ENCODE results near the gene LGALS7.
"Not testable (repeated sequence)": the region's sequence is repeated elsewhere in the genome, so short reads cannot be mapped to it uniquely, and the experiment has no call there.

The LGALS7 gene

DNA sequence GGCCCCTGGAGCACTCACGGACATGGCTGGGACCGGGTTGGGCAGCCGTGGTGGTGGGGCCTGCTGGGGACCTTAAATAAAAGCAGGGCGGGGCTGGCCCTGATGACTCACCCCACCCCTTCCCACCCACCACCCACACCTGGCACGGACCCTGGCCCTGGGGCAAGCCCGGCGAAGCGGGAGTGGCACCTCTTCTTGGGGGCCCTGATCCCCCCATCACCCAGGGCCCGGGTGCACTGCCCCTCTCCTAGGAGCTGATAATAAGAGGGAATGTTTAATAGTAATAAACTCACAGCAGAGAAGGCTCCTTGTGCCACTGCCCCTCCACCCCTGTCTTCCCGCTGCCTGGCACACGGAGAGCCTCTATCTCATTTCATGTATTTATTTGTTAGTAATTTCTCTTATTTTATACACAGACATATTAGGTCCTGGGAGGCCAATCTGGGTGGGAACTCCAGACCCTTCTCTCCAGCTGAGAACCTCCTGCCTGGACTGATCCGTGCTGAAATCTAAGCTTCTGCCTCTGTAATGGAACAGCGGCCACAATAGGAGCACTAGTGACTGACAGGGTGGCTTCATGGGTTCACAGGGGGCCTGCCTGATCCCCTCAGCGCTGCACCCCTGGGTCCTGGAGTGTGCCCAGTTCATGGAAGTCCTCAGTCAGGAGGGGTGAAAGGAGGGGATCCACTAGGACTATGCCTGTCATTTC, at the start of gene LGALS7:
TSS of gene LGALS7 (minus strand) at position 49 of the 709 bp plus-strand sequence. CDS start at position 24, 25 bp downstream.
- no peaks in the 10 kb centered on the region for H3K4me1 ChIP-seq (ENCODE audit: control insufficient read depth, insufficient read depth, low read length, unreplicated experiment)
- no peaks in the 10 kb centered on the region for H3K79me2 ChIP-seq (ENCODE audit: control insufficient read depth, insufficient read depth, low read length, unreplicated experiment)
- no peak within 1 kb of the TSS for H2AFZ ChIP-seq (ENCODE audit: low read length, unreplicated experiment)
- no peak within 1 kb of the TSS for H3K4me3 ChIP-seq (ENCODE audit: low read depth, low read length)
- H3K36me3 ChIP-seq (ENCODE audit: insufficient read depth, low read length): no peaks in the 10 kb centered on the region
- no peak within 1 kb of the TSS for H3K27ac ChIP-seq (ENCODE audit: low read depth, low read length)
- no peaks in the 10 kb centered on the region for H3K27me3 ChIP-seq (ENCODE audit: insufficient read depth, low read length)

DNA sequence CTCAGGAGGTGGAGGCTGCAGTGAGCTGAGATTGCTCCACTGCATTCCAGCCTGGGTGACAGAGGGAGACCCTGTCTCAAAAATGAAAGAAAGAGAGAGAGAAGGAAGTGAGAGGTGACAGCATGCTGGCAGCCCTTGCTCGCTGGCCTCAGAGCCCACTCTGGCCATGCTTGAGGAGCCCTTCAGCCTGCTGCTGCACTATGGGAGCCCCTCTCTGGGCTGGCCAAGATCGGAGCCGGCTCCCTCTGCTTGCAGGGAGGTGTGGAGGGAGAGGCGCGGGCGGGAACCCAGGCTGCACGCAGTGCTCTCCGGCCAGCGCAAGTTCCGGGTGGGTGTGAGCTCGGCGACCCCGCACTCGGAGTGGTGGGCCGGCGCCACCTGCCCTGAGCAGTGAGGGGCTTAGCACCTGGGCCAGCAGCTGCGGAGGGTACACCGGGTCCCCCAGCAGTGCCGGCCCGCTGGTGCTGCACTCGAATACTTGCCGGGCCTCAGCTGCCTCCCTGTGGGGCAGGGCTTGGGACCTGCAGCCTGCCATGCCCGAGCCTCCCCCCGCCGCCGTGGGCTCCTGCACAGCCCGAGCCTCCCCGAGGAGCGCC, 48.0 kb upstream of the LGALS7 start:
- not testable (repeated sequence) for H3K79me2 ChIP-seq (ENCODE audit: control insufficient read depth, insufficient read depth, low read length, unreplicated experiment); H3K4me3 ChIP-seq (ENCODE audit: low read depth, low read length); H3K27ac ChIP-seq (ENCODE audit: low read depth, low read length); H2AFZ ChIP-seq (ENCODE audit: low read length, unreplicated experiment); H3K4me1 ChIP-seq (ENCODE audit: control insufficient read depth, insufficient read depth, low read length, unreplicated experiment); H3K36me3 ChIP-seq (ENCODE audit: insufficient read depth, low read length); H3K27me3 ChIP-seq (ENCODE audit: insufficient read depth, low read length)

DNA sequence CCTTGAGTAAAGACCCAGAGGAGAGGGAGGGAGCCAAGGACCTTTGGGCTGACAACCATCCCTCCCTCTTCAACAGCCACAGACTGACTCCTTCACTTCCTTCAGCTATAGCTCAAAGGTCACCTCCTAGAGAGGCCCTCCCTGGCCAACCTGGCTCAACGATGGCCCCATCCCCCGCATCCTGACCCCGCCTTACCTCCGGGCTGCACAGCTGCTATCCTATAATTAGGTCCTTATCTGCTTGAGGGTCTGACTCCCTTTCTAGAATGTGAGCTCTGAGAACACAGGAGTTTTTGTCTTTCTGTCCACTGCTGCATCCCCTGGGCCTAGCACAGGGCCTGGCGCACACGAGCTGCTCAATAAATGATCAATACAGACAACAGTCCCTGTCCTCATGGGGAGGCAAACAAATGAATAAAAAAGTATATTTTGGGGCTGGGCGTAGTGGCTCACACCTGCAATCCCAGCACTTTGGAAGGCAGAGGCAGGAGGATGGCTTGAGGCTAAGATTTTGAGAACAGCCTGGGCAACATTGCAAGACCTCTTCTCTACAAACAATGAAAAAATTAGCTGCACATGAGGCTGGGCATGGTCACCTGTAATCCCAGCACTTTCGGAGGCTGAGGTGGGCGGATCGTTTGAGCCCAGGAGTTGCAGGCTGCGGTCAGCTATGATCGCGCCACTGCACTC, 46.1 kb upstream of the LGALS7 start:
- H3K27ac ChIP-seq (ENCODE audit: low read depth, low read length): no peak overlapping the region
- H3K36me3 ChIP-seq (ENCODE audit: insufficient read depth, low read length): 0 out of 2 replicates have a peak, but pooled peaks cover 3% of the 10 kb centered on the region
- H3K4me1 ChIP-seq (ENCODE audit: control insufficient read depth, insufficient read depth, low read length, unreplicated experiment): no peaks in the 10 kb centered on the region
- H3K27me3 ChIP-seq (ENCODE audit: insufficient read depth, low read length): no peaks in the 10 kb centered on the region
- H2AFZ ChIP-seq (ENCODE audit: low read length, unreplicated experiment): no peak overlapping the region
- H3K4me3 ChIP-seq (ENCODE audit: low read depth, low read length): no peak overlapping the region
- H3K79me2 ChIP-seq (ENCODE audit: control insufficient read depth, insufficient read depth, low read length, unreplicated experiment): no peaks in the 10 kb centered on the region

DNA sequence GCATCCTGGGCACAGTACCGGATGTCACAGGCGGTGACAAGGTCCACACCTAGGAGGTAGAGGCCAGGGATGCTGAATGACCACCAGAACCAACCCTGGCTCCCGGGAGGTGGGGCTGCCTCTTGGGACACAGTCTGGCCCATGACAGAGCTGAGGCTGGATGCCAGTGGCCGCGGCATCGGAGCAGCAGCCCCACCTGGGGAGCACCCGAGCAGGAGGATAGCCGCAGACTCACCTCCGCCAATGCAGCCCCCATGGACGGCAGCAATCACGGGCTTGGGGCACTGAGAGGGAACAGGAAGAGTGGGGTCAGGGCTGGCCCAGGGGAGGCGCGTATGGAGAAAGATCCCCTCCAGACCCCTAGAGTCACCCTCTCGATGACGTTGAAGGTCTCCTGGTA, 43.8 kb upstream of the LGALS7 start:
- no peak overlapping the region for H3K4me3 ChIP-seq (ENCODE audit: low read depth, low read length)
- no peaks in the 10 kb centered on the region for H3K36me3 ChIP-seq (ENCODE audit: insufficient read depth, low read length)
- no peak overlapping the region for H3K27ac ChIP-seq (ENCODE audit: low read depth, low read length)
- no peaks in the 10 kb centered on the region for H3K27me3 ChIP-seq (ENCODE audit: insufficient read depth, low read length)
- no peaks in the 10 kb centered on the region for H3K4me1 ChIP-seq (ENCODE audit: control insufficient read depth, insufficient read depth, low read length, unreplicated experiment)
- no peak overlapping the region for H2AFZ ChIP-seq (ENCODE audit: low read length, unreplicated experiment)
- no peaks in the 10 kb centered on the region for H3K79me2 ChIP-seq (ENCODE audit: control insufficient read depth, insufficient read depth, low read length, unreplicated experiment)

DNA sequence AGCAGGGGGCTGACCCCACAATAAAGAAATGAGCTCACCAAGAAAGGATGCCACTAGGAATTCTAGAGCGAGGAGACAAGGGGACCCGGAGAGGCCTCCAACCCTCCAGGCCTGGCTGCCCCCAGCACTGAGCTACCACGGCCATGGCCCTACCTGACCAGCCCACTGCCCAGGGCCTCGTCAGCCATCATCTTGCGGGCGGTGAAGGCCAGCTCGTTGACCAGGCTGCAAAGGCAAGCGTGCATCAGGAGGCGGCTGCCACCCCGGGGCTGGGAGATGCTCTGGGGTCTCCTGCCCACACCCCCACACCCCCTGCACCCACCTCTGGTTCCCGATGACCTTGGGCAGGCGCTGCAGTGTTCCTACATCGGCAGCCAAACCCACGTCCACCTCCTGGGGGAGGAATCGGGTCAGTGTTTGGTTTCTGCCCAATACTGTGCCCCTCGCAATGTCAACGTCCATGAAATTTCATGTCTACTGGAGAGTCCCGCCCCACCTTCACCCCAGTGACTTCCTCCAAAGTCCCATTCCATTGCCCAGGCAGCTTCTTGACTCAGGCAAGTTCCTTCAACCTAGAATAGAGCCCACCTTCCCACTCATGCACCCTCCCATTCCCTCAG, 42.9 kb upstream of the LGALS7 start:
- H3K4me3 ChIP-seq (ENCODE audit: low read depth, low read length): no peak overlapping the region
- H3K27me3 ChIP-seq (ENCODE audit: insufficient read depth, low read length): no peaks in the 10 kb centered on the region
- H3K4me1 ChIP-seq (ENCODE audit: control insufficient read depth, insufficient read depth, low read length, unreplicated experiment): no peaks in the 10 kb centered on the region
- no peaks in the 10 kb centered on the region for H3K79me2 ChIP-seq (ENCODE audit: control insufficient read depth, insufficient read depth, low read length, unreplicated experiment)
- no peak overlapping the region for H2AFZ ChIP-seq (ENCODE audit: low read length, unreplicated experiment)
- no peaks in the 10 kb centered on the region for H3K36me3 ChIP-seq (ENCODE audit: insufficient read depth, low read length)
- no peak overlapping the region for H3K27ac ChIP-seq (ENCODE audit: low read depth, low read length)

DNA sequence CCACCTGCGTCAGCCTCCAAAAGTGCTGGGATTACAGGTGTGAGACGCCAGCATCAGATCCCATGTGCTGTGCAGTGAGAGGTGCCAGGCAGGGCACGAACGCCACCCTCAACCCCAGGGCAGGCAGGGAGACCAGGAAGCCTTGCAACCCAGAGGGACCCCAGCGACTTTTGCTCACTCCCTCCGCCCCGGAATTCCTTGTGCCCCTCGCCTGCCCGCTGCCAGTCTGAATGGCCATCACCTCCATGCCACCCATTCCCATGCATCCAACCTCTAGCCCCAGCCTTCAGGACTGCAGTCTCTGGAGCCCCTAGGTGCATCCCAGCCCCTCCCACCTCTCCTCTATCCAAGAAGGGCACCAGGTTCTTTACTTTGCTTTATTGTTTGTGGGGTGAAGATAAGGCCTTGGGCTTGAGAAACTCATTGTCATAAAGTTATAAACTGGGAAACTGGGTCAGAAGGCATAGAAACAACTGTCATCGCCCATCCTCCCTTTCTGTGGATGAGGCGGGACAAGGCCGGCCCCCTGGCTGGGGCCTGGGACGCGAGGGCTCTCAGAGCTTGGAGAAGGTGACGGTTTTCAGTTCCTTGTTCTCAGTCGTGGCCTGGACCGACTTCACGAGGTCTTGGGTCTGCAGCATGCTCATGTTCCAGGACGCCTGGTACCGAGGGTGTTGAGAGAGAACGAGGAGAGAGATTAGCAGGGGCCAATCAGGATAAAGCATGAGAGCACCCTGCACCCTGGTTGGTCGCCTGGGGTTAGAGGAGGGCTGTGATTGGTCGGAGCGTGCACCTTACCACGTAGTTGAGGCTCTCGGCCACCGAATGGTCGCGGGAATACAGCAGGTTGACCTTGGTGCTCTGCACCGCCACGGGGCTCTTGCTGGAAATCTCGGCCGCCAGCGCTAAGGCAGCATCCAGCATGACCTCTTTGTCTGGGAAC, 42.0 kb upstream of the LGALS7 start:
- H3K4me1 ChIP-seq (ENCODE audit: control insufficient read depth, insufficient read depth, low read length, unreplicated experiment): no peaks in the 10 kb centered on the region
- H3K27ac ChIP-seq (ENCODE audit: low read depth, low read length): no peak overlapping the region
- no peaks in the 10 kb centered on the region for H3K27me3 ChIP-seq (ENCODE audit: insufficient read depth, low read length)
- no peaks in the 10 kb centered on the region for H3K79me2 ChIP-seq (ENCODE audit: control insufficient read depth, insufficient read depth, low read length, unreplicated experiment)
- H2AFZ ChIP-seq (ENCODE audit: low read length, unreplicated experiment): no peak overlapping the region
- H3K4me3 ChIP-seq (ENCODE audit: low read depth, low read length): no peak overlapping the region
- H3K36me3 ChIP-seq (ENCODE audit: insufficient read depth, low read length): no peaks in the 10 kb centered on the region

DNA sequence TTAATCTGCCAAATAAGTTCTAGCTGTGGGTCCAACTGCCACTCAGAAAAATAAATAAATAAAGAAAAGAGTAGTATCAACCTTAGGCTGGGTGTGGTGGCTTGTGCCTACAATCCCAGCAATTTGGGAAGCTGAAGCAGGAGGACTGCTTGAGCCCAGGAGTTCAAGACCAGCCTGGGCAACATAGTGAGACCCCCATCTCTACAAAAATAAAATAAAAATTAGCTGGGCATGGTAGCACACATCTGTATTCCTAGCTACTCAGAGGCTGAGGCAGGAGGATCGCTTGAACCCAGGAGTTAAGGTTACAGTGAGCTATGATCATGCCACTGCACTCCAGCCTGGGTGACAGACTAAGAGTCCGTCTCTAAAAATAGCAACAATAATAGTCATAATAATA, 40.6 kb upstream of the LGALS7 start:
- H3K27ac ChIP-seq (ENCODE audit: low read depth, low read length); H3K4me1 ChIP-seq (ENCODE audit: control insufficient read depth, insufficient read depth, low read length, unreplicated experiment); H3K36me3 ChIP-seq (ENCODE audit: insufficient read depth, low read length); H3K79me2 ChIP-seq (ENCODE audit: control insufficient read depth, insufficient read depth, low read length, unreplicated experiment); H3K27me3 ChIP-seq (ENCODE audit: insufficient read depth, low read length); H3K4me3 ChIP-seq (ENCODE audit: low read depth, low read length); H2AFZ ChIP-seq (ENCODE audit: low read length, unreplicated experiment): not testable (repeated sequence)

DNA sequence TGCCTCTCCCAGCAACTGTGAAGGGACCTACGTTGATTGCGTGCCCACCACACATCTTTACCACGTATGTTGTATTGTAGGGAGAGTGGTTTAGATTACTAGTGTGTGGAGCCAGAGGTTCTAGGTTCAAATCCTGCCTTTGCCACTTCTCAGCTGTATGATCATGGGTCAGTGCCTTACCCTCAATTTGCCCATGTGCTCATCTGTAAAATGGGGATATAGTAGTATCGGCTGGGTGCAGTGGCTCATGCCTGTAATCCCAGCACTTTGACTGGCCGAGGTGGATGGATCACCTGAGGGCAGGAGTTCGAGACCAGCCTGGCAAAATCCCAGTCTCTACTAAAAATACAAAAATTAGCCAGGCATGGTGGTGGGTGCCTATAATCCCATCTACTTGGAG, 40.0 kb upstream of the LGALS7 start:
- Histone ChIP-seq H3K4me3 (ENCODE audit: low read depth, low read length) (no peak overlapping the region), H2AFZ (ENCODE audit: low read length, unreplicated experiment) (no peak overlapping the region), H3K36me3 (ENCODE audit: insufficient read depth, low read length) (no peaks in the 10 kb centered on the region), H3K27ac (ENCODE audit: low read depth, low read length) (no peak overlapping the region), H3K4me1 (ENCODE audit: control insufficient read depth, insufficient read depth, low read length, unreplicated experiment) (no peaks in the 10 kb centered on the region), H3K27me3 (ENCODE audit: insufficient read depth, low read length) (no peaks in the 10 kb centered on the region), H3K79me2 (ENCODE audit: control insufficient read depth, insufficient read depth, low read length, unreplicated experiment) (no peaks in the 10 kb centered on the region)

DNA sequence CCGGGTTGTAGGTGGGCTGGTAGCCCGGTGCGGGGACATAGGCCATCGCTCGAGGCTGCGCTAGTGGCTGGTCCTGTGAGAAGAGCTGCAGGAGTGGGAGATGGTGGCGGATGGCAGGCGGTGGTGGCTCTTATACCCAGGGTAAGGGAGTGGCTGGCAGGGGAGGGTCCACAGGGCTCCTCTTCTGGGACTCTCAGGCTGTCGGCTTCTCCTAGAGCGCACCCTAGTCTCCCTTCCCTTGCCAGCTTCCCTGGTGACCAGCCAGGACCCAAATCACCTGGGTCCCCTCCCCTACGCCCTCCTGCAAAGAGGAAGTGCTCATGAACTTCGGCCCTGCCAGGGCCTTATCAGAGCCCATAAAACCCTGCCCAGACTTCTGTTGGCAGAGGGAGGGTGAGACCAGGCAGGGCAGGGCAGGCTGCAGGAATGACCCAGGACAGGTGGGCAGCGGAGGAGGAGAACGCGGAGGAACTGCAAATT, 39.6 kb upstream of the LGALS7 start, which contains the start of gene LGALS4:
TSS of gene LGALS4 (minus strand) at position 105 of the 480 bp plus-strand sequence. CDS start at position 46, 59 bp downstream.
- Histone ChIP-seq H3K79me2 (ENCODE audit: control insufficient read depth, insufficient read depth, low read length, unreplicated experiment) (no peaks in the 10 kb centered on the region), H3K4me3 (ENCODE audit: low read depth, low read length) (no peak within 1 kb of the TSS), H3K27me3 (ENCODE audit: insufficient read depth, low read length) (no peaks in the 10 kb centered on the region), H3K4me1 (ENCODE audit: control insufficient read depth, insufficient read depth, low read length, unreplicated experiment) (no peaks in the 10 kb centered on the region), H3K27ac (ENCODE audit: low read depth, low read length) (no peak within 1 kb of the TSS), H2AFZ (ENCODE audit: low read length, unreplicated experiment) (no peak within 1 kb of the TSS), H3K36me3 (ENCODE audit: insufficient read depth, low read length) (no peaks in the 10 kb centered on the region)

Data from ACC112 (cell line).